ENCODE results near the gene SPINT1.

DNA sequence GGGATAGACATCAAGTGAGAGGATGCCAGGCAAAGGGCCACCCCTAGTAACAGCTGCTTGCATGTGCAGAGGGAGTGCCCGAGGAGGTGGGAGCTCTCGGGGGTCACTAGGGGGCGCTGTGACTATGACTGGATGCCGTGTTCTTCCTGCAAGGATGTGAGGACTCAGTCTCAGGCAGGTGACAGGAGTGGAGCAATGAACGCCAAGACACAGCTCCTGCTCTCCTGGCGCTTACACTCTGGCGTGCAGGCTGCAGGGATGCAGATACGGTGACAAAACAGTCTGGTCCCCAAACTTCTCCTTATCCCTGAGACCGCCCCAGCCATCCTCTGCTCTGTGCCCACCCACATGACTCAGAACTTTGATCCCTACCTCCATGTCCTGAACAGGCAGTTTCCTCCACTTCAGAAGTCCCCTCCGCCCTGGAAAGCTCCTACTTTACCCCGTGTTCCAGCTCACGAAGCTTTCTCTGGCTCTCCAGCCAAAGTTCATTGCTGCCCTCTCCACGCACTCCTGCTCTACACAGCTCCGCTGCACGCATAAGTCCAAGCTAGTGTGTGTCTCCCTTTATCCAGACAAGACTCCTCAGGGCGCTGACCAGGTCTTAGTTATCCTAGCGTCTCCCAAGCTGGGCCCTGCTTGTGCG is 15.5 kb downstream of the SPINT1 start:
- TF ChIP-seq, protein P1, sequence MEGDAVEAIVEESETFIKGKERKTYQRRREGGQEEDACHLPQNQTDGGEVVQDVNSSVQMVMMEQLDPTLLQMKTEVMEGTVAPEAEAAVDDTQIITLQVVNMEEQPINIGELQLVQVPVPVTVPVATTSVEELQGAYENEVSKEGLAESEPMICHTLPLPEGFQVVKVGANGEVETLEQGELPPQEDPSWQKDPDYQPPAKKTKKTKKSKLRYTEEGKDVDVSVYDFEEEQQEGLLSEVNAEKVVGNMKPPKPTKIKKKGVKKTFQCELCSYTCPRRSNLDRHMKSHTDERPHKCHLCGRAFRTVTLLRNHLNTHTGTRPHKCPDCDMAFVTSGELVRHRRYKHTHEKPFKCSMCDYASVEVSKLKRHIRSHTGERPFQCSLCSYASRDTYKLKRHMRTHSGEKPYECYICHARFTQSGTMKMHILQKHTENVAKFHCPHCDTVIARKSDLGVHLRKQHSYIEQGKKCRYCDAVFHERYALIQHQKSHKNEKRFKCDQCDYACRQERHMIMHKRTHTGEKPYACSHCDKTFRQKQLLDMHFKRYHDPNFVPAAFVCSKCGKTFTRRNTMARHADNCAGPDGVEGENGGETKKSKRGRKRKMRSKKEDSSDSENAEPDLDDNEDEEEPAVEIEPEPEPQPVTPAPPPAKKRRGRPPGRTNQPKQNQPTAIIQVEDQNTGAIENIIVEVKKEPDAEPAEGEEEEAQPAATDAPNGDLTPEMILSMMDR (conservative IDR thresholded peaks at IDR 0.05; ENCODE audit: low read depth, low read length), result peak; percentile 94
- TF ChIP-seq EZH2 (IDR thresholded peaks at IDR 0.05; ENCODE audit: low read length, unreplicated experiment), result no peak
